Activated T-cell treated with anti-CD3 and anti-CD28 coated beads, Interleukin-2, amount 50 U/mL, for 24 hours (primary cell): Measurements from ENCODE around the gene ZKSCAN7.
"Not testable (repeated sequence)": the region's sequence is repeated elsewhere in the genome, so short reads cannot be mapped to it uniquely, and the experiment has no call there.

Experiments used
- DNase-seq: peaks from one replicate; pipeline ENCODE4 v3.0.0-alpha.2; 2020
- H3K27ac Mint-ChIP-seq: 2 replicates; pipeline ENCODE4 v1.8.0; 2020; ENCODE audit warnings: mild to moderate bottlenecking, mixed read lengths
- H3K27me3 Mint-ChIP-seq: 2 replicates; pipeline ENCODE4 v1.8.0; 2020; ENCODE audit warnings: mixed read lengths
- H3K36me3 Mint-ChIP-seq: 2 replicates; pipeline ENCODE4 v1.8.0; 2020; ENCODE audit warnings: low read depth, mixed read lengths
- H3K4me1 Mint-ChIP-seq: 2 replicates; pipeline ENCODE4 v1.8.0; 2020; ENCODE audit warnings: low read depth, mixed read lengths
- H3K4me3 Mint-ChIP-seq: 2 replicates; pipeline ENCODE4 v1.8.0; 2020; ENCODE audit warnings: mild to moderate bottlenecking, moderate library complexity, mixed read lengths
- H3K9me3 Mint-ChIP-seq: 2 replicates; pipeline ENCODE4 v1.8.0; 2020; ENCODE audit warnings: mixed read lengths

Gene ZKSCAN7

GRCh38 chr3:44554626-44555592 is at the start of gene ZKSCAN7:
Gene ZKSCAN7 (plus strand): TSS chr3:44555193. CDS start chr3:44557048, 1,855 bp downstream.
- H3K4me1 Mint-ChIP-seq = peaks cover 19% of the 10 kb centered on the region
- peak within 1 kb of the TSS; percentile 87 for H3K4me3 Mint-ChIP-seq
- H3K36me3 Mint-ChIP-seq = peaks cover 50% of the 10 kb centered on the region
- peak; percentile 80 for DNase-seq
- peaks cover 4% of the 10 kb centered on the region for H3K9me3 Mint-ChIP-seq
- H3K27me3 Mint-ChIP-seq = peaks cover 10% of the 10 kb centered on the region
- H3K27ac Mint-ChIP-seq = peak within 1 kb of the TSS; percentile 91

- H3K36me3 Mint-ChIP-seq = peaks cover 64% of the 10 kb centered on the region
- H3K4me1 Mint-ChIP-seq = peaks cover 35% of the 10 kb centered on the region
- H3K27ac Mint-ChIP-seq = no peak overlapping the region
- H3K27me3 Mint-ChIP-seq = no peaks in the 10 kb centered on the region
- no peak overlapping the region for H3K4me3 Mint-ChIP-seq
- no peak for DNase-seq
- H3K9me3 Mint-ChIP-seq = peaks cover 22% of the 10 kb centered on the region
These were observed 48.4 kb upstream of the ZKSCAN7 start for GRCh38 chr3:44506556-44506955.

GRCh38 chr3:44506961-44507360 is 48.0 kb upstream of the ZKSCAN7 start:
- DNase-seq = no peak
- Mint-ChIP-seq H3K9me3 (peaks cover 18% of the 10 kb centered on the region), H3K4me3 (no peak overlapping the region), H3K36me3 (peaks cover 60% of the 10 kb centered on the region), H3K4me1 (peaks cover 38% of the 10 kb centered on the region), H3K27me3 (no peaks in the 10 kb centered on the region), H3K27ac (peak overlapping the region; percentile 26)

- peaks cover 39% of the 10 kb centered on the region for H3K36me3 Mint-ChIP-seq
- H3K27me3 Mint-ChIP-seq = no peaks in the 10 kb centered on the region
- H3K9me3 Mint-ChIP-seq = peaks cover 6% of the 10 kb centered on the region
- peaks cover 38% of the 10 kb centered on the region for H3K4me1 Mint-ChIP-seq
- H3K27ac Mint-ChIP-seq = peak overlapping the region; percentile 94
- no peak for DNase-seq
- H3K4me3 Mint-ChIP-seq = peak overlapping the region; percentile 90
These were observed 45.5 kb upstream of the ZKSCAN7 start for GRCh38 chr3:44509393-44509921.

DNA sequence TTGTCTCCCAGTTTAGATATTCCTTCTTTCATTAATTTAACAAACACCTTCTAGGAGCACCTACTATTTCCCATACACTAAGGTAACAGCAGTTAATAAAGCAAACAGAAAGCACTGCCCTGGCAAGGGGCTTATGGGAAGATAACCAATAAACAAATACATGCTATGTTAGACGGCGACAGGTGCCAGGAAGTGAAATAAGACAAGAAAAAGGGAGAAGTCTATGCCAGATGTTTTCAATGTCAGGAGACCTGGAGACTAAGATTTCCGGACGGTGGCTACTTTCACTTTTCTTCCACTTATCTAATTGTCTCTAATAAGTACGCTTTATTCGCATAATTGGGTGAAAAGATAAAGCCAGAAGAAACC is 45.0 kb upstream of the ZKSCAN7 start:
- H3K4me1 Mint-ChIP-seq = peaks cover 38% of the 10 kb centered on the region
- peak overlapping the region; percentile 90 for H3K4me3 Mint-ChIP-seq
- no peaks in the 10 kb centered on the region for H3K27me3 Mint-ChIP-seq
- H3K9me3 Mint-ChIP-seq = peaks cover 6% of the 10 kb centered on the region
- no peak for DNase-seq
- peaks cover 36% of the 10 kb centered on the region for H3K36me3 Mint-ChIP-seq
- H3K27ac Mint-ChIP-seq = peak overlapping the region; percentile 94

GRCh38 chr3:44511238-44511566 is 43.8 kb upstream of the ZKSCAN7 start:
- Mint-ChIP-seq H3K36me3 (peaks cover 24% of the 10 kb centered on the region), H3K9me3 (no peaks in the 10 kb centered on the region), H3K27me3 (no peaks in the 10 kb centered on the region), H3K4me3 (peak overlapping the region; percentile 90), H3K27ac (peak overlapping the region; percentile 93), H3K4me1 (peaks cover 36% of the 10 kb centered on the region)
- no peak for DNase-seq

DNA sequence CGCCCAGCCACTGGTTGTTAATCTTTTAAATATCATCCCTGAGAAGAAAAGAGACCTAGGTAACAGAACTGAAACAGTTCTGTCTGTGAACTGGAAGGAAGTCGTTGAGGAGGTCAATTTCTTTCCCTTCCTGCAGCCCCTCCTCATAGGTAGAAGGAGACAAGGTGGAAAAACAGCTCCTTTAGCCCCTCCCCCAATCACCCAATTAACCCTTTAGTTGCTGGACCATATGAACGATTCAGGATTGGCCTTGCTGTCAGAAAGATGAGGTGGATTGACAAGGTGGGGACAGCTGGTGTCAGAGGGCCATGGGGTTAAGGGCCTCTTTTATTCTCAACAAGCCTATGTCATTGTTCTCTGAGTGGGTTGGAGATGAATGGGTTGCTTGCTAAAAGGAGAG is 41.5 kb upstream of the ZKSCAN7 start:
- Mint-ChIP-seq H3K4me3 (no peak overlapping the region), H3K27ac (no peak overlapping the region), H3K27me3 (peaks cover 10% of the 10 kb centered on the region)

GRCh38 chr3:44516230-44516629 is 38.8 kb upstream of the ZKSCAN7 start:
- no peaks in the 10 kb centered on the region for H3K9me3 Mint-ChIP-seq
- H3K4me1 Mint-ChIP-seq = peaks cover 6% of the 10 kb centered on the region
- H3K36me3 Mint-ChIP-seq = no peaks in the 10 kb centered on the region
- H3K27me3 Mint-ChIP-seq = peaks cover 30% of the 10 kb centered on the region
- DNase-seq = no peak
- H3K27ac Mint-ChIP-seq = no peak overlapping the region
- H3K4me3 Mint-ChIP-seq = no peak overlapping the region

More for the DNA sequence above, 41.5 kb upstream of the ZKSCAN7 start:
- no peak for DNase-seq
- Mint-ChIP-seq H3K4me1 (peaks cover 19% of the 10 kb centered on the region), H3K9me3 (no peaks in the 10 kb centered on the region), H3K36me3 (peaks cover 9% of the 10 kb centered on the region)

DNA sequence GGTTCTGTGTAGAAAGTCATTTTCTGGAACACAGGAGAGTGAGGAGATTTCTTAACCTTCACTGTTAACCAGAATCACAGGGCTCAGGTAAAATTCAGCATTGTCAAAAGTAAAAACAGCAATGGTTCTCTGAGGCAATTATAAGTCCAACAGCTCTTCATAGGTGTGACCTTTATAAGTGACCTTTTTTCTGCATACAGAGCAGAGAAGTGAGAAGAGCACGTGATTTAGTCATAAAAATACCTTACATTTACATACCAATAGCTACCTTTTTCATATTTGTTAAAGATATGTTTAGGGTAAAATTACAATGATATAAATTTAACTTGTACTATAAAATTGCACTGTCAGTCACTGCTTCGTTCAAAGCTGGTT is 36.2 kb upstream of the ZKSCAN7 start:
- Mint-ChIP-seq H3K36me3 (no peaks in the 10 kb centered on the region), H3K4me3 (no peak overlapping the region), H3K9me3 (no peaks in the 10 kb centered on the region), H3K27ac (no peak overlapping the region), H3K27me3 (peaks cover 48% of the 10 kb centered on the region), H3K4me1 (no peaks in the 10 kb centered on the region)
- DNase-seq = no peak

DNA sequence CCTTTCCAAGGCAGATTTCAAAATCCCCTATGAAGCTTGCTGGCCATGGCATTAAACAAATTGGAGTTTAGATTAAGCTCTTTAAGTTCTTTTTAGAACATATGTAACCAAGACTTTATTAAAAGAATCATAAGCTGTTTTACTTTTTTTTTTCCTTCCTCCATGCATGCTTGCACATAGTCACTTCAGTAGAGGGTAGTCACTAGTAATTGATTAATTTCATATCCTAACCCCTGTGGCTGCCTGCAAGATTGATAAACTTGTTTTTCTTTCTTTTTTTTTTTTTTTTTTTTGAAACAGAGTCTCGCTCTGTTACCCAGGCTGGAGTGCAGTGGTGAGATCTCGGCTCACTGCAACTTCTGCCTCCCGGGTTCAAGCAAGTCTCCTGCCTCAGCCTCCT is 33.3 kb upstream of the ZKSCAN7 start:
- Mint-ChIP-seq H3K27ac (no peak overlapping the region), H3K4me1 (no peaks in the 10 kb centered on the region), H3K4me3 (no peak overlapping the region), H3K27me3 (peaks cover 61% of the 10 kb centered on the region), H3K36me3 (no peaks in the 10 kb centered on the region), H3K9me3 (no peaks in the 10 kb centered on the region)
- DNase-seq = no peak

GRCh38 chr3:44522494-44522933 is 32.5 kb upstream of the ZKSCAN7 start:
- Mint-ChIP-seq H3K27ac (no peak overlapping the region), H3K36me3 (no peaks in the 10 kb centered on the region), H3K27me3 (peaks cover 59% of the 10 kb centered on the region), H3K4me3 (no peak overlapping the region), H3K4me1 (no peaks in the 10 kb centered on the region), H3K9me3 (no peaks in the 10 kb centered on the region)
- DNase-seq = no peak

DNA sequence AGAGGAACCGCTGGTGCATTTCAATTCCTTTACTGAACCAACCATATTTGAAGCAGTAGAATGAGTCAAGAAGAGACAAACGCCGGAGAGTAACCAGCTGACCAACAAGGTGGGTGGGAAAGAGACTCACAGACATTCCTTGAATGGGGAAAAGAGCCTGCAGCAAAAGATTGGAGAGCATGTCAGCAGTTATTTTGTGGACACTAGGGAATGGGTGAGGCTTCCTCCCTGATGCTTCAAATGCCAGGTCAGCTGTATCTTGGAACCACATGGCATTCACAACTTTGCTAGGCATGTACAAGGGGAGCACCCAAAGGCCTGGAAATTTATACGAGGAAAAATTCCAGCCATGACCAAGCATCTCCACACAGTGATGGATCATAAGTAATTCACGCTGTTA is 29.9 kb upstream of the ZKSCAN7 start:
- no peak overlapping the region for H3K27ac Mint-ChIP-seq
- DNase-seq = no peak
- peaks cover 47% of the 10 kb centered on the region for H3K27me3 Mint-ChIP-seq
- no peaks in the 10 kb centered on the region for H3K36me3 Mint-ChIP-seq
- no peaks in the 10 kb centered on the region for H3K4me1 Mint-ChIP-seq
- no peak overlapping the region for H3K4me3 Mint-ChIP-seq
- no peaks in the 10 kb centered on the region for H3K9me3 Mint-ChIP-seq

DNA sequence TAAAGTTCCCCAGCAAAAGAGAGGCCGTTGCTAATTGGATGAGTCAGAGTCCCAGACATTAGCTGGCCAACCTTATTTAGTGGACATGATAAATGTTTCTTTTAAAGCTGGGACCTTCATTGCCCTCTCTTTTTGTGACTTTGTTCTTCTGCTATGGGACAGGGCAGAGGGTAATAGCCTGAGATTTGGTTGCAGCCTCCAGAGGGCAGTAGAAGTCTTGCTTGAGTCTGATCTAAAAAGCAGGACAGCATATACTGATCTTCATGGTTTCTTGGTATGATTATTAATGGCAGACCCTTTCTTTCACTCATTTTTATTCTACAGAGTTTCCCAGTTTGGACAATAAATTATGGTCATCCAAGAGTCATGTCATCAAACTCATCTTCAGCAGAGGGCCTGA is 25.1 kb upstream of the ZKSCAN7 start:
- Mint-ChIP-seq H3K4me1 (peaks cover 1% of the 10 kb centered on the region), H3K9me3 (no peaks in the 10 kb centered on the region), H3K4me3 (no peak overlapping the region), H3K27ac (no peak overlapping the region), H3K36me3 (no peaks in the 10 kb centered on the region), H3K27me3 (peaks cover 21% of the 10 kb centered on the region)
- DNase-seq = no peak

GRCh38 chr3:44530911-44531310 is 24.1 kb upstream of the ZKSCAN7 start:
- Mint-ChIP-seq H3K9me3 (no peaks in the 10 kb centered on the region), H3K27me3 (peaks cover 25% of the 10 kb centered on the region), H3K4me3 (no peak overlapping the region), H3K4me1 (peaks cover 1% of the 10 kb centered on the region), H3K27ac (no peak overlapping the region), H3K36me3 (no peaks in the 10 kb centered on the region)
- DNase-seq = no peak

DNA sequence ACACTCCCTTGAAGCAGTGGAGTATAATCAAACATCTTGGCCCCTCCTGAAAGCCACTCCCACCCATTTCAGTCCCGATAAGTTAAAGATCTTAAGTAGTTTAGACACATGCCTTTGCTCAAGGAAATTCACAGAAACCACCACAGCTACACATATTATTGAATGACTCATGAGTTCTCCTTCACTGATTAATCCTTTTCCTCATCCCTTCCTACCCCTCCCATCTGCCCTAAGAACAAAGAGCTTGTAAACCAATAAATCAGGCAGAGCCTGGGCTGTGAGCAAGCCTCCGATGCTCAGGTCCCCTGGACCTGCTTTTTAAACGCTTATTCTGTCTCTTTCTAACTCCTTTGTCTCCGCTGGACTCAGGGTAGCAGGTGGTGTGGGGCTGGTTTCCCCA is 20.3 kb upstream of the ZKSCAN7 start:
- H3K9me3 Mint-ChIP-seq, H3K4me1 Mint-ChIP-seq, DNase-seq, H3K4me3 Mint-ChIP-seq, H3K27ac Mint-ChIP-seq, H3K36me3 Mint-ChIP-seq: not testable (repeated sequence)
- H3K27me3 Mint-ChIP-seq = peaks cover 49% of the 10 kb centered on the region
